ENCODE results near the gene PLPP6.
A peak's percentile ranks its signal among the peaks of the same experiment; 100 is the strongest.

Gene PLPP6

GRCh38 chr9:4662989-4663792 is 1.1 kb downstream of the PLPP6 start:
- DNase-seq (ENCODE audit: low read depth), result no peak

GRCh38 chr9:4663956-4664355 is 1.9 kb downstream of the PLPP6 start:
- no peak for DNase-seq (ENCODE audit: low read depth)

GRCh38 chr9:4665357-4665756 is 3.3 kb downstream of the PLPP6 start:
- no peak for DNase-seq (ENCODE audit: low read depth)

GRCh38 chr9:4666042-4666699 is 4.1 kb downstream of the PLPP6 start, which contains the start of gene SPATA6L:
SPATA6L (minus strand) TSS chr9:4666480; CDS start chr9:4666250, 230 bp downstream.
- DNase-seq (ENCODE audit: low read depth), result no peak

- DNase-seq (ENCODE audit: low read depth), result no peak
Measured at GRCh38 chr9:4667681-4668080, 5.6 kb downstream of the PLPP6 start.

GRCh38 chr9:4668604-4669003 is 6.5 kb downstream of the PLPP6 start:
- no peak for DNase-seq (ENCODE audit: low read depth)

GRCh38 chr9:4669890-4670289 is 7.8 kb downstream of the PLPP6 start:
- no peak for DNase-seq (ENCODE audit: low read depth)

- DNase-seq (ENCODE audit: low read depth), result no peak
Measured at GRCh38 chr9:4670591-4670990, 8.5 kb downstream of the PLPP6 start.

- no peak for DNase-seq (ENCODE audit: low read depth)
Measured at GRCh38 chr9:4671737-4672136, 9.6 kb downstream of the PLPP6 start.

- DNase-seq (ENCODE audit: low read depth), result no peak
Measured at GRCh38 chr9:4674783-4675182, 12.7 kb downstream of the PLPP6 start.

- no peak for DNase-seq (ENCODE audit: low read depth)
Measured at GRCh38 chr9:4677392-4677791, 15.3 kb downstream of the PLPP6 start.

- no peak for DNase-seq (ENCODE audit: low read depth)
Measured at GRCh38 chr9:4678679-4679267, 16.7 kb downstream of the PLPP6 start.

GRCh38 chr9:4679268-4680172 is 17.4 kb downstream of the PLPP6 start, which contains the start of gene CDC37L1:
CDC37L1 (plus strand) TSS chr9:4679569; CDS start chr9:4679768, 199 bp downstream.
- peak; percentile 100 for DNase-seq (ENCODE audit: low read depth)

GRCh38 chr9:4680173-4680525 is 18.1 kb downstream of the PLPP6 start:
- DNase-seq (ENCODE audit: low read depth), result no peak

- DNase-seq (ENCODE audit: low read depth), result no peak
Measured at GRCh38 chr9:4680750-4681149, 18.7 kb downstream of the PLPP6 start.

GRCh38 chr9:4684820-4685219 is 22.7 kb downstream of the PLPP6 start:
- DNase-seq (ENCODE audit: low read depth), result no peak

- no peak for DNase-seq (ENCODE audit: low read depth)
Measured at GRCh38 chr9:4686112-4686511, 24.0 kb downstream of the PLPP6 start.

- DNase-seq (ENCODE audit: low read depth), result no peak
Measured at GRCh38 chr9:4686584-4686983, 24.5 kb downstream of the PLPP6 start.

GRCh38 chr9:4689021-4689420 is 26.9 kb downstream of the PLPP6 start:
- no peak for DNase-seq (ENCODE audit: low read depth)

GRCh38 chr9:4689687-4690104 is 27.6 kb downstream of the PLPP6 start:
- DNase-seq (ENCODE audit: low read depth), result no peak

- no peak for DNase-seq (ENCODE audit: low read depth)
Measured at GRCh38 chr9:4690144-4690543, 28.1 kb downstream of the PLPP6 start.

GRCh38 chr9:4691795-4692194 is 29.7 kb downstream of the PLPP6 start:
- DNase-seq (ENCODE audit: low read depth), result no peak
